Osteoblast (primary cell): ENCODE measurements around the gene NR2F1. TPM values are rescaled to one million over a fixed set of nuclear protein-coding genes. Genes with fewer than 3 reads are reported as not detected.

Experiments
- DNase-seq: peaks from one replicate; pipeline ENCODE4 v3.0.0; 2011; ENCODE audit warnings: low spot score, mixed read lengths; ENCODE audit not compliant: insufficient read length; ENCODE audit errors: missing footprints
- H2AFZ ChIP-seq: 2 replicates; pipeline ENCODE4 v1.6.0; 2011; ENCODE audit warnings: mild to moderate bottlenecking, low read length
- H3K27ac ChIP-seq: 2 replicates; pipeline ENCODE4 v1.5.1; 2011; ENCODE audit warnings: mild to moderate bottlenecking, low read depth, low read length, moderate library complexity
- H3K27me3 ChIP-seq: 2 replicates; pipeline ENCODE4 v1.6.0; 2012; ENCODE audit warnings: mild to moderate bottlenecking, control low read depth, inconsistent platforms, low read length, moderate library complexity; ENCODE audit not compliant: insufficient read depth
- H3K36me3 ChIP-seq: 2 replicates; pipeline ENCODE4 v1.5.1; 2011; ENCODE audit warnings: mild to moderate bottlenecking, low read length, control low read depth, moderate library complexity; ENCODE audit not compliant: insufficient read depth
- H3K4me1 ChIP-seq: 2 replicates; pipeline ENCODE4 v1.5.1; 2011; ENCODE audit warnings: mild to moderate bottlenecking, low read length, control low read depth, moderate library complexity; ENCODE audit not compliant: insufficient read depth
- H3K4me2 ChIP-seq: 2 replicates; pipeline ENCODE4 v1.6.0; 2011; ENCODE audit warnings: mild to moderate bottlenecking, low read length; ENCODE audit not compliant: insufficient read depth
- H3K4me3 ChIP-seq: fragments of 200-600 bp; sonication (generic); 3 replicates; pipeline ENCODE4 v1.5.1; 2012; ENCODE audit warnings: mild to moderate bottlenecking, low read length, inconsistent platforms; ENCODE audit not compliant: insufficient read depth
- H3K79me2 ChIP-seq: 2 replicates; pipeline ENCODE4 v1.6.0; 2012; ENCODE audit warnings: mild to moderate bottlenecking, low read length, control low read depth, inconsistent platforms; ENCODE audit not compliant: insufficient read depth
- H3K9me3 ChIP-seq: 2 replicates; pipeline ENCODE4 v1.5.1; 2011; ENCODE audit warnings: low read depth, low read length, control low read depth
- H4K20me1 ChIP-seq: 2 replicates; pipeline ENCODE4 v1.6.0; 2012; ENCODE audit warnings: mild to moderate bottlenecking, low read length, control low read depth; ENCODE audit not compliant: insufficient read depth
- CTCF ChIP-seq: IDR thresholded peaks from 2 replicates; pipeline ENCODE4 v1.5.1; 2011; ENCODE audit warnings: mild to moderate bottlenecking, low read depth, low read length, moderate library complexity; ENCODE audit errors: extremely low read depth
- total RNA-seq: library from RNA; depleted of rRNA; stranded (reverse); fragments of >200 nt; gene quantifications from 2 replicates; pipeline ENCODE4 v1.2.3, GENCODE V29; 2012

Gene NR2F1
- total RNA-seq, 1 donor, result 7.2 TPM

- no peak for TF ChIP-seq CTCF
- H3K27ac ChIP-seq, result peak overlapping the region; percentile 58
- peak overlapping the region; percentile 96 for H3K4me2 ChIP-seq
- H3K36me3 ChIP-seq, result peaks cover 12% of the 10 kb centered on the region
- no peaks in the 10 kb centered on the region for H3K27me3 ChIP-seq
- no peaks in the 10 kb centered on the region for H3K9me3 ChIP-seq
- peaks cover 11% of the 10 kb centered on the region for H3K4me1 ChIP-seq
- H3K4me3 ChIP-seq, result peak overlapping the region; percentile 94
- H3K79me2 ChIP-seq, result peaks cover 69% of the 10 kb centered on the region
- H4K20me1 ChIP-seq, result peaks cover 10% of the 10 kb centered on the region
- peak; percentile 87 for DNase-seq
- H2AFZ ChIP-seq, result peak overlapping the region; percentile 76
These were observed 2.9 kb downstream of the NR2F1 start for GRCh38 chr5:93585767-93586385.

GRCh38 chr5:93586736-93587596, 3.9 kb downstream of the NR2F1 start:
- peak overlapping the region; percentile 94 for H3K4me3 ChIP-seq
- no peaks in the 10 kb centered on the region for H3K9me3 ChIP-seq
- H4K20me1 ChIP-seq, result peaks cover 13% of the 10 kb centered on the region
- peaks cover 11% of the 10 kb centered on the region for H3K4me1 ChIP-seq
- no peaks in the 10 kb centered on the region for H3K27me3 ChIP-seq
- no peak for DNase-seq
- TF ChIP-seq CTCF, result no peak
- H3K27ac ChIP-seq, result no peak overlapping the region
- H3K4me2 ChIP-seq, result peak overlapping the region; percentile 96
- H2AFZ ChIP-seq, result no peak overlapping the region
- H3K79me2 ChIP-seq, result peaks cover 77% of the 10 kb centered on the region
- H3K36me3 ChIP-seq, result peaks cover 12% of the 10 kb centered on the region

- Histone ChIP-seq H4K20me1 (peaks cover 15% of the 10 kb centered on the region), H3K4me2 (peak overlapping the region; percentile 96), H3K4me1 (peaks cover 11% of the 10 kb centered on the region), H3K9me3 (no peaks in the 10 kb centered on the region), H3K27me3 (no peaks in the 10 kb centered on the region), H2AFZ (no peak overlapping the region), H3K79me2 (peaks cover 79% of the 10 kb centered on the region), H3K4me3 (no peak overlapping the region), H3K36me3 (peaks cover 12% of the 10 kb centered on the region), H3K27ac (no peak overlapping the region)
- no peak for TF ChIP-seq CTCF
- DNase-seq, result no peak
These were observed 4.8 kb downstream of the NR2F1 start for GRCh38 chr5:93587597-93588351.
